HG02678 (cell line): ENCODE data around the gene SEPTIN10.

ENCODE experiments used
- ATAC-seq: cut with Tn5 transposase; IDR thresholded peaks from one replicate; pipeline ENCODE4 v1.9.1; 2021; ENCODE audit warnings: mild to moderate bottlenecking, moderate library complexity; ENCODE audit not compliant: unreplicated experiment

SEPTIN10 gene

DNA sequence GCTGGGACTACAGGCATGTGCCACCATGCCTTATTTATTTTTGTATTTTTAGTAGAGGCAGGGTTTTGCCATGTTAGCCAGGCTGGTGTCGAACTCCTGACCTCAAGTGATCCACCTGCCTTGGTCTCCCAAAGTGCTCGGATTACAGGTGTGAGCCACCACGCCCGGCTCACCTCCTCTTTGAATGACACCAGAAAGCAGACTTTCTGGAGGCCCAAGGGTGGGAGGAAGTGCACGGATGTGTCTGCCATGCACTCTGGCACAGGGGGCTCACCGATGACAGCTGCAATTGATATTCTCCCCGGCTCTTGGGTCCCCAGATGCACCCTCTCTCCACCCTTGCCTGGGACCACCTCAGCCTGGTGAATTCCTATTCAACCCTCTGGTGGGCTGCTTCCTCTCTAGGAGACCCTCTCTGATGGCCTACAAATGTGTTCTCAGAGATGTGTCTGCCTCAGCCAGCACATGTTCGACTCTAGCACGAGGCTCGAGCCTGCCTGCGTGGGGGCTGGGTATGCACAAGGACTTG, 87.3 kb downstream of the SEPTIN10 start:
- no peak for ATAC-seq

DNA sequence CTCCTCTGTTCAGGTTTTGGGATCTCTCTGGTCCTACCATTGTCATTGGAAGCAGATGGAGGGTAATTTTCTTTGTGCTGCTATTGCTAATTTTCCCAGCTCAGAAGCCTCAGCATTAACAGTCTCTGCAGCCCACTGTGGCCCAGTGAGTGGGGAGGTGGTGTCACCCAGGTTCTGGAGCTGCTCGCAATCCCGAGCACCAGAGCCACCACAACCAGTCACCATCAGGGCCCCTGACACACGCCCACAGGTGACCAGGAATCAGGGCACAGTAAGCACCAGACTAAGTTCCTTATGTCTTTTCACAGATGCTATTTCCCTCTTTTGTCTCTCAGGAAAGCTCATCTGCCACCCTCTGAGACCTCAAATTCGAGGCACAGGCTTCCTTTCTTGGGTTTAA, 87.9 kb downstream of the SEPTIN10 start:
- ATAC-seq, result no peak

DNA sequence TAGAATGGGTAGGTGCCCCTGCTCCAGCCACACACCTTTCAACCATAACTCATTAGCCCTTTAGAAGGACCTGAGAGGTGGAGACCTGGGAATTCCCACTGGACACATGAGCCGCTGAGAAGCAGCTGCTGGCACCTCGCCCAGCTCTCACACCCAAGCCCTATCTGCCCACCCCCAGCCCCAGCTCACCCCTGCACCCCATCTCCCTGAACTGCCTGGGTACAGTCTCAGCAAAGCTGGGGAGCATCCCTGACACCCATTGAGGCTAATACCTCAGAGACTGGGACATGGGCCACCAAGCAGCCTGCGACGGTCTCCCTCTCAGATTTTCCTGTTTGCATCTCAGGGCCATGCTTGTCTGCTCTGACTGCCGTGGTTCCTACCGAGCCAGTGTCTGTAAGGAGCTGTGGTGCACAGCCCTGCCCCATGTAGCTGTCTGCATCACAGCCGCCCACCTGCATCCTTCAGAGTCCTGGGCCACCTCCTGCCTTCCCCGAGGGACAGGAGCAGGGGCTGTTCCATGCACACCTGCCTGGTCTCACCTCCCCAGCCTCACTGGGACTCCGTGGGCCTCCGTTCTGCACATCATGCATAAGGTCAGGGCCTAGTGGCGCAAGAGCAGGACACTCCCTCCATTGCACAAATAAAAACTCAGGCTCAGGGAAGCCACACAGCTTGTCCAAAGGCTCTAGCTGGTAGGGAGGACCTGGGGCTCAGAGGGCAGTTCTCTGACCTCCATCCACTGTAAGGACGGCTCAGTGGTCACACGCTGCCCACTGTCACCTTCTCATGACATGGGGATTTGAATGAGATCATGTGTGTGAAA, 90.0 kb downstream of the SEPTIN10 start:
- ATAC-seq, result no peak

DNA sequence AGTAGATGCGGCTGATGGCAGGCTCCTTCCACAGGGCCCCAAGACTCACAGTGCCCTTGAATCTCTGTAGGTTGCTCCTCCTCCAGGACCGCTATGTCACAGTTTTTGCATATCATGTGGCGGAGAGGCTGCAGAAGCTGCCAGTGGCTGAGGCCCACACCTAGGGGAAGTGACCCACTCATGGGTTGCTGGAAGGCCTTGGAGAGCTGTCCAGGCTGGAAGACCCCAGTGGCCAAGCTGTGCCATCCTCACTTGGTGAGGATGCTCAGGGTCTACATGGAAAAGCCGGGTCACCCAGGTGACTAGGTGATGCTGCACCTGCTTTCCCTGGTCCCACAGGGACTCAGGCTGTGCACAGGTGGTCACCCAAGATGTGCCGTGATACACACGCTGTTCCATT, 90.6 kb downstream of the SEPTIN10 start:
- ATAC-seq, result no peak

DNA sequence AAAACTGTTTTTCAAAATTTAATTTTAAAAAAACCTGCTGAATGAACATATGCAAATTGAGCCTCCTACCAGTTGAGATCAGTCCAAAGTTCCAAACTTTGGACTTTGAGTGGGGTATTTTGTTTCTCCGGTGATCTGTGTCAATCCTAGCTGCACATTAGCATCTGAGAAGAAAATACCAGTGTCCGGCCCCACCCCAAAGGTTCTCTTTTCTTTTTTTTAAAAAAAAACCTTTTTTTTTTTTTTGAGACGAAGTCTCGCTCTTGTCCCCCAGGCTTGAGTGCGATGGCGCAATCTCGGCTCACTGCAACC, 91.7 kb downstream of the SEPTIN10 start:
- ATAC-seq, result no peak

DNA sequence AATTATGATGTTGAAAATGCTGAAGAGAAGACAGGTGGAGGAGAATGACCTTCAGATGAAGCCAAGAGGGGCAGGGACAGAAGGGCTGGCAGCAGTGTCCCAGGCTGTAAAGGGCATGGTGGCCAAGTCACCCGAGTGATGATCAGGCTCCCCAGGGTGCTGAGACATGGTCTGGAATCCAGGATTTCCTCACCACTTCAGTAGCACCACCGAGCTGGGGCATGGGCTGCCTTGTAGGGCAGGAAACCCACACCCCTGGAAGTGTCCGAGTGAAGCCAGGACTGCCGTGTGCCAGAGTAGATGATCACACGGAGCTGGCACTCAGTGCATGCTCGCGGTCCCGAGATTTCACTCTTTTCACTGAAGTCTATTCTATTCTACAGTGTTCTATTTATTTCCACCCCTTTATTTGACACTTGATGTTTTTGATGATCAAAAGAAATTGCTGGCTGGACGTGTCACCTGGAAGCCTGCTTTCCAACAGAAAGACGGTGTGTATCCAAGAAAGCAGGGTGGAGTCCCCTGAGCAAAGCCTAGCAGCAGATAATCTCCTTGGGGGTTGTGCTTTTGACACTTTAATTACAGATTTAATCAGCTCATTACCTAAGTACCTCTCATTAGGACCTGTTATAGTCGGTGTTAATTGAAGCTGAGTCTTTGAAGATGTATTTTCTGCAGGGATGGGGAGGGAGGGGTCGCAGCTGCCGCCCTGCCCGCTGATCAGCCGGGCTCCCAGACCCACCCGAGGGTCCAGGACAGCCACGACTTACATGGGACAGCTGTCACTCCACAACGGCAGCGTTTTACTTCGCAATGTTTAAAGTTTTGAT, 92.3 kb downstream of the SEPTIN10 start:
- no peak for ATAC-seq

DNA sequence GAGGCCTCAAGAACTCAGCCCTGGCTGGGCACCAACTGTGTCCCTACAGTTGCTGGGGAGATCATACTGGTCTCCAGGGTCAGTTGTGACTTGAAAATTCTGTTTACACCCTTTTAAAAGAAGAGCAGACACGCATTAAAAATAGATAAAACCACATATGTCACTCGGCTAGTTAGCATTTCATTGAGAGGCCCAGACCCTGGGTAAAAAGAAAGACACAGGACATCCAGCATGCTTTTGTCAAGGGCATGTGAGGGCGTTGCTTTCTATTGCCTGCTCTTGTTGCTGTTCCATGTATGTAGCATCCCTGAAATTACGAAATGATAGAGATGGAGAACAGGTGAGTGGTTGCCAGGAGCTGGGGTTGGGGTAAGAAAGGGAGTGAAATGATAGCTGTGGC, 94.3 kb downstream of the SEPTIN10 start:
- no peak for ATAC-seq

DNA sequence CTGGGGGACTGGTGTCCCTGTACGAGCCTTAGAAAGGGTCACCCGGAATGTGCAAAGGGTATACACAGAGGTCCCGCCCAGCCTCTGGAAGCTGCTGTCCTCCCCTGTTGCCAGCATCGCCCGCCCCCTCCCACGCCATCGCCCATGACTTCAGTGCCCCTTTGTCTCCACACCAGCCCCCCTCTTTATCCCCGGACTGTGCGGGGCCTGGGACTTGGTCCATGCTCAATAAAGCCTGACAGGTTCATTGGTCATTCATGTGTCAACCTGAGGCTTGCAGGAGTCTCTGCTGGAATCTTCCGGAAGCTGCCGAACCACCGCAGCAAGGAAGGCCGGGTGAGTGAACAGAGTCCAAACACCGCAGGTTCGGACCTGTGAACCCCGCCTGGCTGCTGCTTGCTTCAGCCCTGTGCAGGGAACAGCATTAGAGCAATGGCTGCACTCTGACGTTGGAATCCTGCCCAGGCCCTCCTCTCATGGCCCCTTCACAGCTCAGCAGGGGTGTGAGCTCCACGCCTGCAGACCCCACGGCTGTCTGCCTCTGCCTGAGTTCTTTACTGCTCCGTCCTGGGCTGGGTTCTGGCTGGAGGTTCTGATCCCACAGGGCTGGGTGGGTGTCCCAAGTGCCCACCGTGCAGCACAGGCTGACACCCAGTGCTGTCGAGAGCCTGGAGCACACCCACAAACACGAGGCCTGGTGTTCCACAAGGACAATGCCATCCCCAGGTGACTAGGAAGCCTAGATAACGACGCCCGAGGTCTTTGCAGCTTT, 96.5 kb downstream of the SEPTIN10 start:
- ATAC-seq, result no peak

DNA sequence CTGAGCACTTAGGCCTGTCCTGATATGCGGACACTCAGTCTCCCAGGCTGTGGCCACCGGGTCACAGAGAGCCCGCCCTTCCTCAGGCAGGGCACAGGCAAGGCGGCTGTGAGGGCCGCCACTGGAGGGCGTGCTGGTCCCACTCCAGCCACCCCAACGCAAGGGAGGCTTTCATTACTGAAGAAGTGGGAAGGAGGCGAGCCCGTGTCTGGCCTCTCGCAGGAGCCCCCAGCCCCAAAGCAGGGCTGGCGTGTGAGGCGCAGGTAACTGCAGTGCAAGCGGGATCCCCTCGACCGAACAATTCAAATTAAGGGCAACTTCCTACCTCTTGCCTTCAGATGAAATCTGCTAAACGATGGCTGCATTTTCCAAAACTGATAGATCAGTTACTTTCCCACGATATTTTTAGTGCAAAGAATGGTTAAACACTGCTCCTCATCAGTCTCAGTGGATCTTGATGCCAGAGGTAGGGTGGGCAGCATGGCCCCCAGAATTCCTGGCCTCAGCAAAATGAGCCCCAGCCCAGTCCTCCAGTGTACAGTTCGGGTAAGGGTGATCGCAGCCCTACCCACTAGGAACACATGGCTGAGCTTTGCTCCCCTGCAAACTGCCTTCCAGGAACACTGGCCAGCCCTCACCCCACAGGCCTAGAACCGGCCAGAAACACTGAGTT, 97.2 kb downstream of the SEPTIN10 start:
- ATAC-seq, result no peak

DNA sequence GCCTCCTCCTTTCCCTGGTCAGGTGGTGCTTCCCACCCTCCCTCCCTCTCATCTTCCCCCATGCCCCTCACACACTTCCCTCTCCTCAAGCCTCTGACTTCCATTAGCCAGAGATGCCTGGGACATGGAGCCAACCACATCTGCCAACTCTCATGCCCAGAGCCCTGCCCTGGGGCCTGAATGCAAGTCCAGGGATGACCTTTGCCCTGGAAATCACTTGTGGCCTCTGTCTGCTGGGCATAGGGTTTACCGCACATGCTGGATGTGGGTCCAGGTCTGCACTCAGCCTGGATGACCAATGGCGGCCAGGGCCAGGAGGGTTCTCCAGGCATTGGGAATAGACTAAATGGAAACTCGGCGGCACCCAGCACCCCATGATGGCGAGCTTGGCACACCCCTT, 98.9 kb downstream of the SEPTIN10 start:
- no peak for ATAC-seq

DNA sequence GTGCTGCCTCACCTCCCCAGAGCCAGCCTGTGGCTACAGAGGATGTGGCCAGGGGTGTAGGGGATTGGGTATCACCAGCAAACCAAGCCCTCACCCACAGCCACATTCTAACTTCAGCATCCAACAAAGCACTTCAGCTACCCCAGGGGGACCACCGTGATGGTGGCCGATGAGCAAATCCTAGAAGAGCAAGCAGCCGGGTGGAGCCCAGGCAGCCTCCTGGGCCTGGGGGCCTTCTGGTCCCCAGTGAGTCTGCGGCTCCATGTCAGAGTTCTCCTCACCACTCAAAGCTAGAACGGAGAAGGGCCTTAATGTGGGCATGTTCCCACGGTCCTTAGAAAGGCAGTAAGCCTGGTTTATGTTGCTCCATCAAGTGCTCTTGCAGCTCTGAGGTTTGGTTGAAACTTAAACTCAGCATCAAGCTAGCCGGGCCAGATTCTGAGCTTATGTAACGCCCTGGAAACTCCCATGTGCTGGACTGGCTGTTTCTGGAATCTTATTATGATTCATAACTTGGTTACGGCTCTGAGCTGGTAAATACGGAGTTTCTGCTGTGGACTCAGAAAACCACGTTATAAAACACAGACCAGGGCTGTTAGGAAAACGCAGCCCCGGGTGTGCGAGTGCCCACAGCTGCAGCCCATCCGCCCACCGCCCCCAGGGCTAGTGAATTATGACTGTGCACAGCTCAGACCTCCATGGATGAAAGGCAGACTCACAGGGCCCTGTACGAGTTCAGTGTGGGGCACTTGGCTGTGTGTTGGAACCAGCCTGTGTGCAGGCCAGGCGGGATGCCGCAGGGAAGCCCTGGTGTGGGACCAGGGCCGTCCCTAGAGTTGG, 99.8 kb downstream of the SEPTIN10 start:
- peak; percentile 67 for ATAC-seq

DNA sequence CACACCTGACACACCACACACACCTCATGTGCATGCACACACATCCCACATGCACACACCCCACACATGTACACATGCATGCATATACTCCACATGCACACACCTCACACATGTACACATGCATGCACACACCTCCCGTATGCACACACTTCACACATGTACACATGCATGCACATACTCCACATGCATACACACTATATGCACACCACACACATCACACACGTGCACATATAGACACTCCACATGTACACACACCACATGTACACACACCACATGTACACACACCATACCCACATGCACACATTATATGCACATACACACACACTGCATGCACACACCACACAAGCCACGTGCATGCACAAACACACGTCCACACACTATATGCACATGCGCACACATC, 100.5 kb downstream of the SEPTIN10 start:
- no peak for ATAC-seq

DNA sequence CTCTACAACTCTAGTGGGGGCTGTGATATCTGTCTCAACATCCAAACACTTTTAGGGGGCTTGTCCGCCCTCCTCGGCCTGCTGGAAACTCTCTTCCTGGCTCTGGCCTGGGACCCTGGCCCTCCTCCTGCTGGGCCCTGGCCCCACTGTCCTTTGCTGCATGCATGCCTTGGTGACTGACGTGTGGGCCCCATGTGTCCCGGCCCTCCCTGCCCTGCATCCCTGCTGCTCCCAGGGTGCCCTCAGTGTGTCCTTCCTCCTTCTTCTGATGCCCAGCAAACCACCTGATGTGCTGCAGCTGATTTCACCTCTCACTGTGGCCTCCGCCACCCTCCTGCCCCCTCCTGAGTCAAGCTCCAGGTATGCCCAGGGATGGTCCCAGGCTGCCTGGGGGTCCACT, 101.7 kb downstream of the SEPTIN10 start:
- no peak for ATAC-seq

DNA sequence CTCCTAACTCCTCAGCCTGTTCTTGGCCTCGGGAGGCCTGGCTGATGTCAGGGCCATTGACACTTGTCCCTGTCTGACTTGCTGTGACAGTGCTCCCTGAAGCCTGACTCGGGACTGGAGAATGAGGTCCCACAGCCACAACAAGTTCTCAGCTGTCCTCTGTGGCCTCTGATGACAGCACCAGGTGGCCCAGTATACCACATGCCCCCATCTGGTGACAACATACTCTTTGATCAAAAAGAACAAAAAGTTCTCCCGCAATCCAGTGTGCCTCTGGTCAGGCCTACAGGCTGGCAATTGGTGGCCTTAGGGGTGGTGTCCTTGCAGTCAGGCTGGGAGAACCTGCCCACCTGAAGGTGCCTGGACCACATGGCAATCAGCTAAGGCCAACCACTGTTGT, 102.6 kb downstream of the SEPTIN10 start:
- no peak for ATAC-seq

DNA sequence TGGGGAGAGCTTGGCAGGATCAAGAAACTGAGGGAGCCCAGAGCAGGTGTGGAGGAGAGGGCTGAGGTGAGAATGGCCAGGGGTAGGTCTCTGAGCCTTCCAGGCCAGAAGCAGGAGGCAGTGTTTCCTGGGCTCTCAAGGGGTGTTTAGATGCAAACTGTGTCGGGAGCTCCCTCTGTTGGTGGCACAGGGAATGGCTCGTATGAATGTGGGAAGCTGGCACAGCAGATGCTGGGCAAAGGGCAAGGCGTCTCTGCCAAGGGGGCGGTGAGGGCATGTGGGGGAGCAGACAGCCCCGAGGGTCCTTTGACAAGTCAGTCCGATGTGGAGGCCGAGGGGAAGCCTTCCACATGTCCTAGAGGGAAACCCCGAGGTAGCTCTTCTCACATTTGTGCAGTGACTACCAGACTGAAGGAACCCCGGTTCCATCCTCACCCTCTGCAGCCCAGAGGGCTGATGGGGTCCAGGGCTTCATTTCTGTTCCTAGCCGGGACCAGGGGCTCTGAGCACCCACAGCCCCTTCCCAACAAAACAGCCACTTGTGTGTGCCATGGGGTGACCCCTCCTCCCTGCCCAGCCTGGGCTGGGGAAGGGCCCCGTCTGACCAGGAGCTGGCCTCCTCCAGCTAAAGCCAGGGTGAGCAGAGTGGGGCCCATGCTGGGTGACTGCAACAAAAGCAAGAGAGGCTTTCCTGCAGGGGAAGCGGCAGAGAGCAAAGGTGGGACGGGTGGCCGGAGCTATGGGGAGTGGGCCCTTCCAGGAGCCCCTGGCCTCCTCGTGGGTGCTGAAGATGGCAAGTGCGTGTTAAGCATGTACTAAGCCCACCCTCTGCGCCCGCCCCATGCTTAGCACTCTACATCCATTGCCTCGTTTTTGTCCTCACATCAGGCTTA, 103.4 kb downstream of the SEPTIN10 start:
- peak; percentile 34 for ATAC-seq

DNA sequence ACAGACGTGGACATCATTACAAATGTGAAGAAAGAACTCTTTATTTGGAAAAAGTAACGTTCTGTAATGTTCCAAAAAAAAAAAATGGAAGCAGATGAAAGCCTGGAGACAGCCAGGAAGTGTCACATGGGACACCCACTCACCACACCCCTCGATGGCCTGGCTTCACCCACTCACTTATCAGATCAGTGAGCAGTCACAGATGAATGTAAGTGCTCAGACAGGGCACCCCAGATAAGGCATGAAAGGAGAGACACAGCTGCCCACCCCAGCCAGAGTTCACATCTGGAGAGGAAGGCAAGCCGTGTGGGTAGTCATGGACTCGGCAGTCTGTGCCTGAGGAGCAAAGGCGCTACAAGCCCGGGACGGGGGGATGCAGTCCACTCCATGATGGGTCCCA, 105.2 kb downstream of the SEPTIN10 start:
- ATAC-seq, result no peak

DNA sequence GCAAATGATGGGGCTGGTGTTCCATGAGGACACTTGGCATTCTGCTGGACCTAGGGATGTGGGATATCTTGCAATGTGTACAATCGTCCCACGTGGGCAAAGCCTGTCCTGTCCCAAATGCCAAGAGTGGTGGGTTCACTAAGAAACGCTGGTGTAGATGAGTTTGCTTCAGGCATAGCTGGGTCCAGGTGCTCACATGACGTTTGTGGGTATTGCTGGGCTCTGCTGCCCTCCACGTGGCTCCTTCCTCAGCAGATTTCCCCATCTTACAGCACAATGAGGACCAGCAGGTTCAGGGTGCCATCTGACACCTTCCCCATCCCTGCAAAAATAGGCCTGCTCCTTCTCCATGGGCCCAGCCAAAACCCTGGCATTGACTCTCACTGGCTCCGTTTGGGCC, 105.9 kb downstream of the SEPTIN10 start:
- no peak for ATAC-seq

DNA sequence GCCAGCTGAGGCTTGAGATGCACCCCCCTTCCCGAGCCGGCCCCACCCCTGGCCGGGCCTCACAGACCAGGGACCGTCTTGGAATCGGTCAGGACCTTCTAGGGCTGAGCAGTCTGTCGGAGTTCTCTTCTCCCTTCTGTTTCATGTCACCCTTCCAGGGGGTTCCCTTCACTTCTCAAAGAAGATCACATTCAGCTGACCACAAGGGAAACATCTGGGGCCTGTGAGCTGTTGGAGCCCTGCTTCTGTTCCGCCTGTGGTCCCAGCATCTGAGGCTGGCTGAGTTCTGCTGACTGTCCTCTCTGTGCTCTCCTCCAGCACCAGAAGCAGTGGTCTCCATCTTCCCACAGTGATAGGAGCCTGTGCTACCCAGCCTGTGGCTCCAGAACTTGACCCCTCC, 106.5 kb downstream of the SEPTIN10 start:
- ATAC-seq, result peak; percentile 55

DNA sequence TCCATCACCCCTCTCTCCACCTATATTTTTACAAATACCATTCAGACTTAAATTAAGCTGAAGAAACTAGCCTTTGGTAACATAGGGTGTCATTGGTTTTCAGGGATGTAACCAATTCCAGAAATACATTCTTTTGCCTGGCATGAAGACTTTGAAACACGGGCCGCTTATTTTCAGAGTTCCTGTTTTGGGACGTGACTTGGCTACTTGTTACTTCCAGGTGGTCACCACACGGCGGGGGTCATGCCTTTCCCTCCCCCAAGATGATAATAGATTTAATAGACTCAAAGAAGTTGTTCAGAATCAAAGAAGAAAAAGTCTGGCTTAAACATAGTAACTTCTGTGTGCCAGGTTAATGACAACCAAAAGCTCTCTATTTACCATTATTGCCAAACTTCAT, 110.6 kb downstream of the SEPTIN10 start:
- no peak for ATAC-seq
